GM15510 (cell line): ENCODE results near the gene C1orf167.

Experiments
- POLR2A ChIP-seq: IDR thresholded peaks from 3 replicates; pipeline ENCODE4 v1.6.1; 2011; ENCODE audit warnings: borderline replicate concordance; ENCODE audit not compliant: insufficient read length; ENCODE audit errors: extremely low read depth

Gene C1orf167

DNA sequence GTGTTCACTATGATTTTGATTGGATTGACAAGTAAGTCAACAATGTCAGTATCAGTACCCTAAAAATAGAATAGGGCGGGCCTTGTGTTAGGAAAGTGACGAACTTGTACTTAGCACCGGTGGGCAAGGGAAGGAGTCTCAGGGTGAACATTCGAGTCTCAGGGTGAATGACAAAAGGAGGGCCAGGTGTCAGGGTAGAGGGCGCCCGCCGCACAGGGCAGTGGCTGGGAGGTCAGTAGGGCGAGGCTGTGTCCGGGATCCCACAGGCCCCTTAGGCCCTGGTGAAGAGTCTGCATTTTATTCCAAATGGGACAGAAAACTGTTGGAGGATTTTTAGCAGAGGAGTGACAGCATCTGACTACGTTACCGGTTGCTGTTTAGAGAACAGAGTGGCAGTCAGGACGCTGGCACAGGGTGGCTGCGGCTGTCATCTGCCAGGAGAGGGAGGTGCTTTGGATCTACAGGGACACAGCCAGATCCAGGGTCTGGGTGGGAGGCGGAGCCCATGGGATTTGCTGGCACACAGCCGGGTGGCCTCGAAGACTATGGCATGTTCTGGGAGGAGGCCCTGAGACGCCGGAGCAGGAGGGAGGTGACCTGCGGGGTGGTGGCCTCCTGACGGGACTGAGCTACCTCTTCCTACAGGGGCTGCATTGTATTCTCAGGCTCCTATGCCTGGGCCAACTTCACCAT is 15.1 kb upstream of the C1orf167 start:
- TF ChIP-seq POLR2A: no peak

DNA sequence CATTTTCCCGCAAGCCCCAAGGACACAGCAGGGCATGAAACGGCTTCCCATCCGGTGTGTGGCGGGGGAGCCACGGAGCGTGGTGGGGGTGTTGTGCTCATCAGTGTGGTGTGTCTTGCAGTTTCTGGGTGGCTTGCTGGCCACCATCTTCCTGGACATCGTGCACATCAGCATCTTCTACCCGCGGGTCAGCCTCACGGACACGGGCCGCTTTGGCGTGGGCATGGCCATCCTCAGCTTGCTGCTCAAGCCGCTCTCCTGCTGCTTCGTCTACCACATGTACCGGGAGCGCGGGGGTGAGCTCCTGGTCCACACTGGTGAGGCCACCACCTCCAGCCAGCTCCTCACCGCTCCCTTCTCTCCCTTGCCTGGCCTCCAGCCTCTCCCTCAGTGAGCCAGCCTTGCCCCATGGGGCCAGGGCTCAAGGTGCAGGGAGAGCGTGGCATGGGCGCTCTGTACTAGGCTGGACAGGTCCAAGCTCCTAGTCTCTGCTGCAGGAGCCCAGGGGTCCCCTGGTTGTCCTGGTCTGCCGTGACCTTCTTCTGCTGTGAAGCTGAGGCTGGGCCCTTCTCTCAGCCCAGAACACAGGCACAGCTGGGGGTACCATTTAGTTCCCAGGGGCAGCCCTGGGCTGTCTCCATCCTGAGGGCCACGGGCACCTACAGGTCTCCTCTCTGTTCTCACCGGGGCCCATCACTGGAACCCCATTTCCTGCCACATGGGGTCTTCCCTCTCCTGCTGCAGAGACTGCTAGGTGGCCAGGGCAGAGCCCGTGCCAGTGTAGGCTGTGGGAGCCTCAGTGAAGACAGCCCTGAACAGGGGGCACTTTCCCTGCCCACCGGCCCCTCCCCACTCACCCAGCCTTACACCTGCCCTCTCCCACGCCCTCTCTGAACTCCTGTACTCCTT is 13.4 kb upstream of the C1orf167 start:
- no peak for TF ChIP-seq POLR2A

DNA sequence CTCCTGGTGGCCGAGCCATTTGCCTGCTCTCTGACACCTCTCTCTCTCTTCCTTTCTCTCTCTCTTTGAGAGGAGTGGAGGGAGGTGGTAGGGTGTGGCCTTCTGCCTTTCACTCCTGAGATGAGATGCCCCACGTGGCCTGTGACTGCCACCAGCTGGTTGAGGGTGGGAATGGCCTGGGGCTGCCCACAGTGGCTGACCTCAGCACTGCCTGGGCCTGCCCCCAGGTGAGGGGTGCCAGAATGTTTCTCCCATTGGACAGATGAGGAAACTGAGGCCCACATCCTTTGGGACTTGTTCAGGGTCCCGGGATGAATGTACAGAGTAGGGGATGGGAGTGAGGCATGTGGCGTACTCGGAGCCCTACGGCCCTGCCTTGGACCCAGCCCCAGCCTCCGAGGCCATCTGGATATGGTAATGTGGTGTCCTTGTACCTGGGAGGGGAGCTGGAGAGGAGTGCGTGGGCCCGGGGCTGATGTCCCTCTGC is 12.7 kb upstream of the C1orf167 start:
- no peak for TF ChIP-seq POLR2A

DNA sequence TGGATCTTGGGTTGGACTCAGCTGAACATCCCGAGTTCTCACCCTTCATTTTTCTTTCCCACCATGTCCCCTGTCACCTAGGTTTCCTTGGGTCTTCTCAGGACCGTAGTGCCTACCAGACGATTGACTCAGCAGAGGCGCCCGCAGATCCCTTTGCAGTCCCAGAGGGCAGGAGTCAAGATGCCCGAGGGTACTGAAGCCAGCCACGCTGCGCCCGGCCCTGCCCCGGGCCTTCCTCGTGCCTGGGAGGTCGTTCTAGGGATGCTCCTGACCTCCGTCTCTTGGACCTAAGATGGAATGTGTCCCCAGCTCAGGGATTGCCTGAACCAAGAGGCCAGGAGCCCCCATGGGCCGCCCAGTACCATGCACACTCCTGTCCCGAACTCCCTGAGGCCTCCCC is 12.0 kb upstream of the C1orf167 start:
- no peak for TF ChIP-seq POLR2A

DNA sequence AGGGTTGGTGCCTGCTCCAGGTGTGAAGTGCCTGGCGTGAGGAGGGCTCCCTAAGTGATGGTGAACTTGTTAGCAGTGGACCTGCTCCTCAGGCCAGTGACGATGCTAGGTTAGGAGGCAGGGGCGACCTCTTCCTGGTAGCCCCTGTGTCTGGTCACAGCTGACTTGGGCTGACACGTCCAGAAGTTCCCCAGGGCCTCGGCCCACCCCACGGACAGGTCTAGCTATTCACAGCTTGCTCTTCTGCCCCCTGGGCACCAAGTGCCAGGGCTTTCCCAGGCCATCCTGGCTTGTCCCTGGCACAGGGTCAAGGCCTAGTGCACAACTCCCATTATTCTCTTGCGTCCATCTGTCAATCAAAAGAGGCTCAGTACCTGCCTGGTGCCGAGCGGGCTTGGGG is 10.9 kb upstream of the C1orf167 start:
- TF ChIP-seq POLR2A: no peak

DNA sequence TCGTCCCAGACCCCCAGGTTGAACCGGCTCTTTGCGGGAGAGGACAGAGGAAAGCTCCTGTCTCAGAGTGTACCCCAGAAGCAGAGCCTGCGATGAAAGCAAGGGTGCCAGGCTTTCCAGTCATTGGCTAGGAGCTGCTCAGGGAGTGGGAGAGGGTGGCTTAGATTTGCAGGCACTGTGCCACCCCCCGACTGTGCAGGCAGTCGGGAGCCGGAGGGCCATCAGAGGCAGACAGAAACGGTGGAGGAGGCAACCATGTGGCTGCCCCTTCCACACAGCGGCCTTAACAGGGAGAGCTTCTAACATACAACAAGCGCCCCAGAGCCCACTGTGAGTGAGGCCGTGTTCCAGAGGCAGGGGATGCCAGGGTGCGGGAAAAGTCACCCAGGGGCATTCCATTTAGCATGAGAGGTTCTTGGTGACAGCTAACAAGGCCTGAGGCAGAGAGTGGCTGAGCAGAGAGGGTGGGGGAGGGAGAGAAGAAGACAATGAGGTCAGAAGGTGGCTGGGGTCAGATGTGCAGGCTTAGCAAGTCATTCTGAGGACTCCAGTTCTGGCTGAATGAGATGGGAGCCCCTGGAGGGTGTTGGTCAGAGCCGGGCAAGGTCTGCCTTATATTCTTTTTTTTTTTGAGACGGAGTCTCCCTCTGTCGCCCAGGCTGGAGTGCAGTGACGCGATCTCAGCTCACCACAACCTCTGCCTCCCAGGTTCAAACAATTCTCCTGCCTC is 9.5 kb upstream of the C1orf167 start:
- no peak for TF ChIP-seq POLR2A

DNA sequence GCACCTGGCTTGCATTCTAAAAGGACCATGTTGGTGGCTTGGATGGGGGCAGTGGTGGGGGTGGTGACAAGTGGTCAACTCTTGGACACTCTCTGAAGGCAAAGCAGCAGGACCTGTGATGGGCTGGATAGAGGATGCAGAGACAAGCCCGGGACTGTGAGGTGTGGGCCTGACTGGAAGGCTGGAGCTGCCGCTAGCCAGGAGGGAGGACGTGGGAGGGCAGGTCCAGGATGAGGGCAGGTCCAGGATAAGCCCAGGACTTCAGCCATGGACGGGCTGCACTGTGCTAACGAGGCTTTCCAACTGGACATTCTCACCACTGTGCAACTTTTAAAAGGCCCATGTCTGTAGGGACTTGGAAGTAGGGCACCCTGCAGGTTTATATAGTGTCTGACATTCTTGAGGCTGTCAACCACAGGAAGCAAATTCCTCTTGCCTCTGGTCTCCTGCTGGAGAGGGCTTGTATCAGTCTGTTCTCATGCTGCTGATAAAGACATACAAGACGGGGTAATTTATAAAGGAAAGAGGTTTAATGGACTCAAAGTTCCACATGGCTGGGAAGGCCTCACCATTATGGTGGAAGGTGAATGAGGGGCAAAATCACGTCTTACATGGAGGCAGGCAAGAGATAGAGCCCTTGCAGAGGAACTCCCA is 8.3 kb upstream of the C1orf167 start:
- TF ChIP-seq POLR2A: no peak

DNA sequence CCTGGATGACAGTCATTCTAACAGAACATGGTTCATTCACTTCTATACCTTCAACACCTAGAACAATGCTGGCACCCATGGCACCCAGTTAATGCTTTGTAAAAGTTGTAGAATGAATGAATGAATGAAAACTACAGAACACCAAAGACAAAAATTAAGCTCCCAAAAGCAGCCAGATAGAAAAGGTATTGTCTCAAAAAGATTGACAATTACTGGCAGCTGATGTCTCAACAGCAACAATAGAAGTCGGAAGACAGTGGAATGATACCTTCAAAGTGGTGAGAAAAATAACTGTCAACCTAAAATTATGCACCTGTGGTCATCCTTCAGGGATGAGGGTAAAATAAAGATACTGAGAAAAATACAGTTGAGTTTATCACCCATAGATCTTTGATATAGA is 4.9 kb upstream of the C1orf167 start:
- TF ChIP-seq POLR2A: no peak

DNA sequence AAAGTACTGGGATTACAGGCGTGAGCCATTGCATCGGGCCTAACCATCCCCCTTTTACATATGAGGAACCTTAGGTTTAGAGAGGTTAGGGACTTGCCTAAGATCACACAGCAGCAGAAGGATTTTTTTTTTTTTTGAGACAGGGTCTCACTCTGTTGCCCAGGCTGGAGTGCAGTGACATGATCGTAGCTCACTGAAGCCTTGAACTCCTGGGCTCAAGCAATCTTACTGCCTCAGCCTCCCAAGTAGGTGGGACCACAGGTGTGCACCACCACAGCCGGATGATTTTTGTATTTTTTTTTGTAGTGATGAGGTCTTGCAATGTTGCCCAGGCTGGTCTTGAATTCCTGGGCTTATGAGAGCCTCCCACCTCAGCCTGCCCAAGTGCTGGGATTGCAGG is 2.2 kb upstream of the C1orf167 start:
- TF ChIP-seq POLR2A: no peak

DNA sequence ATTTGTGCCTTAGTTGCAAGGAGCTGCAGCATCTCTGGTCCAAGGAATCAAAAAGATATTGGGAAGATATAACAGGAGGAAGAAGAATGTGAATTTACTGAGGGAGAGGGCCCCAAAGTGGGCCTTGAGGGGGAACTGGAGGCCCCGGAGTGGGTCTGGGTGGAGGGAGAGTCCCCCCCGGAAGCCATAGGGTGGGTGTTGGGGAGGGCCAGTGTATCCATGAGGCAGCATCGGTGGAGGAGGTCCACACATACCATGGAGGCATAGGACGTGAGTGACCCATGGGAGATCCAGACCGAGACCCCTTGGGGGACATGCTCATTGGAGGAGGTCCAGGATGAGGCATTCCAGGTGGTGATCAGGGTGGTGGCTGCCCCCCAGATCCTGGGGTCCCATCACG is 708 bp upstream of the C1orf167 start:
- no peak for TF ChIP-seq POLR2A

DNA sequence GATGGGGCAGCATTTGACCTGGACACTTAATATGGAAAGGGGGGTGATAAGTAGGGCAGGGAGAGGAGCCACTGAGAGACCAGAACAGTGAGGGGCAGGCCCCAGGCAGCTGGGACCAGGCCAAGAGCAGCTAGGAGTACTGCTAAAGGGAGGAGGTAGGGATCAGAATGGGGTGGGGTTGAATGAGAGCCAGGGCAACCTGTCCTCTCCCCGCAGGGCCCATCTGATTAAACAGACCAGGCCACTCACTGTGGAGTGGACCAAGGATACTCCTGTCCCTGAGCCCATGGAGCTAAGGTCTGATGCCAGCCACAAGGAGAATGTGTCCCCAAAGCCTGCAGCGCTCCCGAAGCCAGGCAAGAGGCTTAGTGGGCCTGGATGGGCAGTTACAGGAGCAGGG is 2.1 kb downstream of the C1orf167 start:
- no peak for TF ChIP-seq POLR2A

DNA sequence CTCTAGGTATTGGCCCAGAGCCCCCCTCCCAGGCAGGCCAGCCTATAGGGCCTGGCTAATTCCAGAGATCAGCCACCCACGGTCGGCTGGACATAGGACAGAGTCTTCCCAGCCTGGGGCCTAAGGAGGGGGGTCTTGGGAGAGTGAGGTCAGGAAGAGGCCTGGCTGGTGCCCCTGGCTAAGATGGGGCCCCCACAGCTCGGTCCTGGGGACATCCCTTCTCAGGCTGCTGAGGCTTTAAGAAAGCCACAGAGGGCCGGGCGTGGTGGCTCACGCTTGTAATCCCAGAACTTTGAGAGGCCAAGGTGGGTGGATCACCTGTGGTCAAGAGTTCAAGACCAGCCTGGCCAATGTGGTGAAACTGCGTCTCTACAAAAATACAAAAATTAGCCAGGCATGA is 2.5 kb downstream of the C1orf167 start:
- no peak for TF ChIP-seq POLR2A

DNA sequence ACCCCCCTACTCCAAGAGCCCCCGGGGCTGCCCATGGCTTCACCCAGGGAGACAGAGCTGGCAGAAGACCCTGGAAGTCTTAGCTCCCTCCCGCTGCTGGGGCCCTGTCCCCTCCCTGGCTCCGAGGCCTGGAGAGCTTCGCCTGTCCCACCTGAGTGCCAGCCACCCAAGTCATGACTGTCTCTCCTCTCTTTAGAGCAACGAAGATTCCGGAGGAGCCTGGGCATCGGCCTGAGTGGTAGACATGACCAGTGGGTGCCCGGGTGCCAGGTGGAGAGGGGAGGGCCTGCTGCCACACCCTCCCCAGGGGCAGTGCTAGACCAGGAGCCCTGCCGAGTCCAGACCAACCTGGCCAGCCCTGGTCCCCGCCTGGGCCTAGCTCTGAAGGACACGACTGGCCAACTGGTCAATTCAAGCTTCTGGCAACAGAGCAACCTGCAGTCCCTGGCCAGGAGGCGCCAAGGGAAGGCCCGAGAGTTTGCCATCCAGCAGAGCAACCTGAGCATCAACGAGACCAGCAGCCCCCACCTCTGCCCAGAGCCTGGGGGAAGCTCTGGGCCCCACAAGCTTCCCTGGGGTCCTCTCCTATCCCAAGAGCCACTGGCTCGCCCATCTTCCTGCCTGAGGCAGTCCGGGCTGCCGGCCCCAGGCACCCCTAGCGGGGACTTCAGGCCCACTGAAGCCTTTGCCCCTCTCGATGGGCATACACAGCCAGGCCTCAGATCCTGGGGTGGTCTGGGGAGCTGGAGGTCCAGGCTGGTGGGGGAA is 3.9 kb downstream of the C1orf167 start:
- no peak for TF ChIP-seq POLR2A

DNA sequence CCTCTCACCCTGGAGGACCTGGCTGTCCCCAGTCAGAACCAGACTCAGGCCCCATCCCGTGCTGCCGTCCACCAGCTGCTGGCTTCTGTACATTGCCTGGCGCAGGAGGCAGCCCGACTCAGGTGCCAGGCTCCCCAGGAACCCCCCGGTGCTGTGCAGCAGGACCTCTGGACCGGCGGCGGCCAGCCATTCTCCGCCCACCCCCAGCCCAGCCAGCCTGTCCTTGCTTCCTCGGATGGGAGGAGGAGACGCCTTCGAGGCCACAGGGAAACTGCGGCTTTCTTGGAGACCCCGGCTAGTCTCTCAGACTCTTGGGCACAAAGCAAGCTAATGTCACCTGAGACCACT is 4.4 kb downstream of the C1orf167 start:
- TF ChIP-seq POLR2A: no peak
